Smooth muscle cell (in vitro differentiated cells): ENCODE data around the gene LIMS2. TPM values are rescaled to one million over a fixed set of nuclear protein-coding genes. Genes with fewer than 3 reads are reported as not detected.

Experiments used
- DNase-seq: peaks from one replicate; lab custom pipeline; 2025; ENCODE audit not compliant: unreplicated experiment; lab: John Stamatoyannopoulos, UW
- H2AFZ ChIP-seq: fragments of 200-600 bp; sonication (generic); 2 replicates; pipeline ENCODE4 v1.6.0; 2016; ENCODE audit warnings: antibody characterized with exemption, low read depth, mild to moderate bottlenecking
- H3F3A ChIP-seq: fragments of 200-600 bp; sonication (generic); 2 replicates; pipeline ENCODE4 v1.6.0; 2017; ENCODE audit warnings: antibody characterized with exemption, low read depth
- H3K27ac ChIP-seq: fragments of 200-600 bp; sonication (generic); 2 replicates; pipeline ENCODE4 v1.5.1; 2016; ENCODE audit warnings: low read depth, mild to moderate bottlenecking
- H3K27me3 ChIP-seq: fragments of 200-600 bp; sonication (generic); 2 replicates; pipeline ENCODE4 v1.6.1; 2016; ENCODE audit warnings: low read depth, mild to moderate bottlenecking
- H3K36me3 ChIP-seq: fragments of 200-600 bp; sonication (generic); 2 replicates; pipeline ENCODE4 v1.5.1; 2016; ENCODE audit warnings: low read depth
- H3K4me1 ChIP-seq: fragments of 200-600 bp; sonication (generic); 2 replicates; pipeline ENCODE4 v1.5.1; 2016; ENCODE audit warnings: low read depth
- H3K4me2 ChIP-seq: fragments of 200-600 bp; sonication (generic); 2 replicates; pipeline ENCODE4 v1.6.0; 2016; ENCODE audit warnings: mild to moderate bottlenecking
- H3K4me3 ChIP-seq: fragments of 200-600 bp; sonication (generic); 2 replicates; pipeline ENCODE4 v1.5.1; 2016; ENCODE audit warnings: mild to moderate bottlenecking
- H3K79me2 ChIP-seq: fragments of 200-600 bp; sonication (generic); 2 replicates; pipeline ENCODE4 v1.6.0; 2016; ENCODE audit warnings: low read depth, mild to moderate bottlenecking
- H3K9ac ChIP-seq: fragments of 200-600 bp; sonication (generic); 2 replicates; pipeline ENCODE4 v1.6.0; 2016; ENCODE audit warnings: low read depth
- H3K9me3 ChIP-seq: fragments of 200-600 bp; sonication (generic); replicated peaks from 2 replicates; pipeline ENCODE4 v1.5.1; 2016; ENCODE audit warnings: low read depth
- H4K20me1 ChIP-seq: fragments of 200-600 bp; sonication (generic); 2 replicates; pipeline ENCODE4 v1.6.0; 2016; ENCODE audit warnings: low read depth
- CTCF ChIP-seq: fragments of 200-600 bp; sonication (generic); IDR thresholded peaks from 2 replicates; pipeline ENCODE4 v1.5.1; 2017; ENCODE audit warnings: borderline replicate concordance, mild to moderate bottlenecking, antibody characterized with exemption; ENCODE audit not compliant: insufficient read depth, poor library complexity, severe bottlenecking
- WGBS: methylation state at CpG from one replicate; pipeline ENCODE4 v1.1.7; 2016; ENCODE audit warnings: low lambda C conversion rate; 5-methylcytosine and 5-hydroxymethylcytosine counted together
- polyA plus RNA-seq: library from polyadenylated mRNA; unstranded; fragments of >200 nt; fragmentation: Nextera tagmentation; extraction: Ambion mirVana; gene quantifications from 2 replicates; pipeline ENCODE4 v1.2.1, GENCODE V29; 2016
- total RNA-seq: library from RNA; depleted of rRNA; stranded (reverse); fragments of >200 nt; gene quantifications from 2 replicates; pipeline ENCODE4 v1.2.3, GENCODE V29; 2014

LIMS2 gene
- total and polyA plus RNA-seq, 2 experiments from 2014 or later, result 8.4 to 22.3 TPM

- Histone ChIP-seq H3K36me3 (no peaks in the 10 kb centered on the region), H3K27ac (no peak overlapping the region), H3K27me3 (peaks cover 3% of the 10 kb centered on the region), H3K9me3 (no peaks in the 10 kb centered on the region), H3K4me3 (no peak overlapping the region), H3K4me2 (no peak overlapping the region), H3K9ac (no peak overlapping the region), H3F3A (peaks cover 4% of the 10 kb centered on the region), H3K4me1 (no peaks in the 10 kb centered on the region), H4K20me1 (peaks cover 18% of the 10 kb centered on the region), H2AFZ (no peak overlapping the region), H3K79me2 (peaks cover 17% of the 10 kb centered on the region)
- DNase-seq, result no peak
- no peak for TF ChIP-seq CTCF
- 90% methylated on average over 14 of the region's 14 CpGs for WGBS
These were observed 3.6 kb downstream of the LIMS2 start for GRCh38 chr2:127671557-127672302.

GRCh38 chr2:127670957-127671290, 4.4 kb downstream of the LIMS2 start:
- no peak for TF ChIP-seq CTCF
- no peak for DNase-seq
- Histone ChIP-seq H3K79me2 (peaks cover 22% of the 10 kb centered on the region), H3K27ac (no peak overlapping the region), H3K9me3 (no peaks in the 10 kb centered on the region), H3K4me1 (no peaks in the 10 kb centered on the region), H3K27me3 (peaks cover 6% of the 10 kb centered on the region), H2AFZ (no peak overlapping the region), H3K36me3 (no peaks in the 10 kb centered on the region), H3K4me2 (no peak overlapping the region), H3F3A (peaks cover 4% of the 10 kb centered on the region), H3K9ac (no peak overlapping the region), H3K4me3 (no peak overlapping the region), H4K20me1 (peaks cover 26% of the 10 kb centered on the region)
- WGBS, result 80% methylated on average over 5 of the region's 5 CpGs

- TF ChIP-seq CTCF, result no peak
- 95% methylated on average over 10 of the region's 10 CpGs for WGBS
- no peaks in the 10 kb centered on the region for H3K9me3 ChIP-seq
- H4K20me1 ChIP-seq, result peaks cover 33% of the 10 kb centered on the region
- no peaks in the 10 kb centered on the region for H3K36me3 ChIP-seq
- no peak overlapping the region for H3K27ac ChIP-seq
- no peak overlapping the region for H2AFZ ChIP-seq
- no peak overlapping the region for H3K4me2 ChIP-seq
- H3K4me1 ChIP-seq, result no peaks in the 10 kb centered on the region
- H3K79me2 ChIP-seq, result peaks cover 28% of the 10 kb centered on the region
- H3K4me3 ChIP-seq, result no peak overlapping the region
- H3K9ac ChIP-seq, result no peak overlapping the region
- H3K27me3 ChIP-seq, result peaks cover 6% of the 10 kb centered on the region
- no peak for DNase-seq
- H3F3A ChIP-seq, result peaks cover 4% of the 10 kb centered on the region
These were observed 5.0 kb downstream of the LIMS2 start for GRCh38 chr2:127670055-127670956.
